ENCODE results near the gene FXYD2. TPM values are rescaled to one million over a fixed set of nuclear protein-coding genes. Genes with fewer than 3 reads are reported as not detected.

The FXYD2 gene
- total and polyA plus RNA-seq, 10 of the 15 experiments (the other 5 are each of a cell fraction or from before 2014, with no cell fraction given): 1.2 to 4.5 (median 2.4) TPM

DNA sequence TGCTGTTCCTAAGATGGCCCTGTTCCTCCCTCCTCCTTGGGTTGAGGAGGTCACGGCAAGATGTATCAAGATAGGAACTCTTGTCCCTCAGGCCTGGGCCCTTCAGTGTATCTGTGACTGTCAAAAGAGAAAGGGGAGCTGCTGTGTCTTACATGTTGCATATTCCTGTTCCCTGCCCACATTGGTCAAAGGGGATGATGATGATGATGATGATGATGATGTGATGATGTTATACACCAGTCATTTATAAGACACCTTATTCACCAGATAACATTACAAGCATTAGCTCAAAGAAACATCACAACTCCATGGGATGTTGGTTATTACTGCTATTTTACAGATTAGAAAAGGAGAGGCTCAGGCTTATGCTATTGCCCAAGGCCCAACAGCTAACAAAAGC is 38.2 kb upstream of the FXYD2 start:
- FAIRE-seq (no peak), DNase-seq (ENCODE audit: low read depth, low spot score) (no peak), ATAC-seq (no peak)
- H3K27ac ChIP-seq (ENCODE audit: control insufficient read depth, insufficient read depth): no peak overlapping the region
- ChIA-PET CTCF (no interaction called here), SMC1A (ENCODE audit: uncharacterized antibody, unreplicated experiment) (interaction anchor here (1.3 kb wide), 1 partner anchor 9 kb away, joined by 3 read pairs; no protein-coding TSS in a partner anchor), RAD21 (ENCODE audit: unreplicated experiment) (no interaction called here), POLR2A (interaction anchor here (0.6 kb wide), 1 partner anchor 105 kb away, joined by 4 read pairs; no protein-coding TSS in a partner anchor)
- no peaks in the 10 kb centered on the region; a peak in 1 of 4 replicates for H3K27me3 ChIP-seq (replicated peaks in 1 of 2; ENCODE audit: control insufficient read depth in 2 of 2, insufficient read depth in 2 of 2, low read length in 1 of 2)
- no peak for TF ChIP-seq NFYA (IDR thresholded peaks at IDR 0.05; ENCODE audit: borderline replicate concordance, low read depth, low read length)
- no peaks in the 10 kb centered on the region for H3K4me1 ChIP-seq (ENCODE audit: control insufficient read depth, insufficient read depth, low read length)
- H3K4me2 ChIP-seq (ENCODE audit: control insufficient read depth, insufficient read depth): no peak overlapping the region
- H3K9me3 ChIP-seq (replicated peaks; ENCODE audit: control insufficient read depth, insufficient read depth, low read length): no peaks in the 10 kb centered on the region
- no peak overlapping the region for H3K4me3 ChIP-seq
- in situ Hi-C loops (cut with MboI): no loop called here
- WGBS (ENCODE audit: insufficient coverage, insufficient replicate concordance, low lambda C conversion rate, missing lambda C conversion rate): 0% methylated on average over 1 of the region's 1 CpG
- no peaks in the 10 kb centered on the region for H3K36me3 ChIP-seq (ENCODE audit: control insufficient read depth in 2 of 2, insufficient read depth in 2 of 2, low read length in 1 of 2)
- H3K79me2 ChIP-seq (ENCODE audit: control insufficient read depth, insufficient read depth, low read length): no peaks in the 10 kb centered on the region
- H4K20me1 ChIP-seq (ENCODE audit: control insufficient read depth, insufficient read depth): no peaks in the 10 kb centered on the region
- no peak overlapping the region for H3K9ac ChIP-seq (ENCODE audit: control insufficient read depth, insufficient read depth, low read length)
- no peak overlapping the region for H2AFZ ChIP-seq (ENCODE audit: control insufficient read depth, low read depth, low read length)
- no TSS peak for BruUV-seq (replicated peaks)
- intact Hi-C loops (cut with micrococcal nuclease; ENCODE audit: unreplicated experiment): no loop called here

DNA sequence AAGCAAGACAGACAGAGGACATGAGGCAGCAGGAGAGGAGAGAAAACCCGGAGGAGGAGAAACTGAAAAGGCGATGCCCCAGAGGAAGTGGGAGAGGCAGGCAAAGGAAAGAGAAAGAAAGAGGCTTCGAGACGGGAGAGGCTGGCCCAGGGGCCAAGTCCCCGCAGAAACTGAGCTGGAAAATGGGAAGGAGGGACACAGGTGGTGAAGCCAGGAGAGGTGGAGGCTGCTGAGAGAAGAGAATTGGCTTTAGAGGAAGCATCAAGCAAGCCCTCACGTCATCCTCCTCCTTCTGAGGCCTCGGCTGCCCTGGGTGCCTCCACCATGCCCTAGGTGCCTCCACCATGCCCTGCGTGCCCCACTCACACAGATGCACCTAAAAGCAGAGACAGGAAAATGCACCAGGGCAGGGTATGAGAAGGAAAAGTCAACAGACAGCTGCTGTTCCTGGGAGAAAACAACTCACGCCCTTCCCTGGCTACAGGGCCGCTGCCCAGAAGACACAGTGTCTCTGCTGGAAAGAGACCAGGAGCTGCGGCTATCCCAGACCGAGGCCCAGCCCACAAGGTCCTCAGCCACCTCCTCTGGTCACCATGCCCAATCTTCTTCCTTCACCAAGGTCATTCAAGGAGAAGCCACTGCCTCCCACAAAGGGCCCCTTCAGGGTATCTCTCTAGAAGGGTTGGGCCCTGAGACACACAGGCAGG is 37.6 kb upstream of the FXYD2 start:
- no peak overlapping the region for H2AFZ ChIP-seq (ENCODE audit: control insufficient read depth, low read depth, low read length)
- 34% methylated on average over 12 of the region's 12 CpGs for WGBS (ENCODE audit: insufficient coverage, insufficient replicate concordance, low lambda C conversion rate, missing lambda C conversion rate)
- H3K4me1 ChIP-seq (ENCODE audit: control insufficient read depth, insufficient read depth, low read length): no peaks in the 10 kb centered on the region
- H3K9ac ChIP-seq (ENCODE audit: control insufficient read depth, insufficient read depth, low read length): no peak overlapping the region
- H4K20me1 ChIP-seq (ENCODE audit: control insufficient read depth, insufficient read depth): no peaks in the 10 kb centered on the region
- ChIA-PET RAD21 (ENCODE audit: unreplicated experiment) (interaction anchor here (1.7 kb wide), 1 partner anchor 84 kb away, joined by 4 read pairs; no protein-coding TSS in a partner anchor), SMC1A (ENCODE audit: uncharacterized antibody, unreplicated experiment) (interaction anchor here (0.6 to 1.3 kb wide), 2 partner anchors 10 to 85 kb away, joined by 3 read pairs; no protein-coding TSS in a partner anchor), POLR2A (interaction anchor here (0.6 kb wide), 1 partner anchor 104 kb away, joined by 4 read pairs; no protein-coding TSS in a partner anchor), CTCF (no interaction called here)
- no peaks in the 10 kb centered on the region; a peak in 1 of 4 replicates for H3K27me3 ChIP-seq (replicated peaks in 1 of 2; ENCODE audit: control insufficient read depth in 2 of 2, insufficient read depth in 2 of 2, low read length in 1 of 2)
- intact Hi-C loops (cut with micrococcal nuclease; ENCODE audit: unreplicated experiment): no loop called here
- no peak overlapping the region for H3K4me3 ChIP-seq
- in situ Hi-C loops (cut with MboI): no loop called here
- no peak for DNase-seq (ENCODE audit: low read depth, low spot score)
- no TSS peak for BruUV-seq (replicated peaks)
- ATAC-seq: no peak
- no peaks in the 10 kb centered on the region for H3K9me3 ChIP-seq (replicated peaks; ENCODE audit: control insufficient read depth, insufficient read depth, low read length)
- no peak for FAIRE-seq
- no peak overlapping the region for H3K4me2 ChIP-seq (ENCODE audit: control insufficient read depth, insufficient read depth)
- no peak overlapping the region for H3K27ac ChIP-seq (ENCODE audit: control insufficient read depth, insufficient read depth)
- H3K79me2 ChIP-seq (ENCODE audit: control insufficient read depth, insufficient read depth, low read length): no peaks in the 10 kb centered on the region
- no peaks in the 10 kb centered on the region for H3K36me3 ChIP-seq (ENCODE audit: control insufficient read depth in 2 of 2, insufficient read depth in 2 of 2, low read length in 1 of 2)
- TF ChIP-seq, protein P1, sequence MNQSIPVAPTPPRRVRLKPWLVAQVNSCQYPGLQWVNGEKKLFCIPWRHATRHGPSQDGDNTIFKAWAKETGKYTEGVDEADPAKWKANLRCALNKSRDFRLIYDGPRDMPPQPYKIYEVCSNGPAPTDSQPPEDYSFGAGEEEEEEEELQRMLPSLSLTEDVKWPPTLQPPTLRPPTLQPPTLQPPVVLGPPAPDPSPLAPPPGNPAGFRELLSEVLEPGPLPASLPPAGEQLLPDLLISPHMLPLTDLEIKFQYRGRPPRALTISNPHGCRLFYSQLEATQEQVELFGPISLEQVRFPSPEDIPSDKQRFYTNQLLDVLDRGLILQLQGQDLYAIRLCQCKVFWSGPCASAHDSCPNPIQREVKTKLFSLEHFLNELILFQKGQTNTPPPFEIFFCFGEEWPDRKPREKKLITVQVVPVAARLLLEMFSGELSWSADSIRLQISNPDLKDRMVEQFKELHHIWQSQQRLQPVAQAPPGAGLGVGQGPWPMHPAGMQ (IDR thresholded peaks at IDR 0.05; ENCODE audit: borderline replicate concordance): no peak
- no peak for TF ChIP-seq POLR2AphosphoS2 (IDR thresholded peaks at IDR 0.05; ENCODE audit: low read depth, low read length)
- no peak for TF ChIP-seq BCLAF1 (IDR thresholded peaks at IDR 0.05)
- TF ChIP-seq ATF3 (IDR thresholded peaks at IDR 0.05; ENCODE audit: borderline replicate concordance, extremely low read depth, low read depth, low read length): no peak
- no peak for TF ChIP-seq BMI1 (IDR thresholded peaks at IDR 0.05; ENCODE audit: borderline replicate concordance)
- TF ChIP-seq ZNF384 (IDR thresholded peaks at IDR 0.05; ENCODE audit: borderline replicate concordance, low read depth, low read length): no peak
- no peak for TF ChIP-seq RAD21 (IDR thresholded peaks at IDR 0.05; ENCODE audit: insufficient read depth, low read depth, low read length)
